H9 (cell line): Measurements from ENCODE around the gene EIF4E. TPM values are rescaled to one million over a fixed set of nuclear protein-coding genes. Genes with fewer than 3 reads are reported as not detected.
"Not testable (repeated sequence)": the region's sequence is repeated elsewhere in the genome, so short reads cannot be mapped to it uniquely, and the experiment has no call there.

ENCODE experiments used
- DNase-seq: peaks from one replicate; pipeline ENCODE4 v3.0.0-alpha.2; 2017
- H2AFZ ChIP-seq: one replicate; pipeline ENCODE4 v1.6.1; 2013; ENCODE audit warnings: mild to moderate bottlenecking, low read length, control low read depth, moderate library complexity
- H2AK5ac ChIP-seq: 2 replicates; pipeline ENCODE4 v1.6.1; 2013; ENCODE audit warnings: low read length, control low read depth, mixed read lengths; ENCODE audit not compliant: insufficient read length
- H2BK120ac ChIP-seq: one replicate; pipeline ENCODE4 v1.6.1; 2013; ENCODE audit warnings: low read depth, mild to moderate bottlenecking, low read length, control low read depth, inconsistent platforms; ENCODE audit not compliant: poor library complexity, severe bottlenecking
- H2BK12ac ChIP-seq: 2 replicates; pipeline ENCODE4 v1.6.1; 2013; ENCODE audit warnings: low read length, control low read depth, mixed read lengths, low read depth; ENCODE audit not compliant: insufficient read length
- H2BK15ac ChIP-seq: 2 replicates; pipeline ENCODE4 v1.6.1; 2013; ENCODE audit warnings: low read depth, low read length, control low read depth
- H2BK20ac ChIP-seq: one replicate; pipeline ENCODE4 v1.6.1; 2013; ENCODE audit warnings: low read depth, mild to moderate bottlenecking, low read length, control low read depth, inconsistent platforms; ENCODE audit not compliant: poor library complexity, severe bottlenecking
- H2BK5ac ChIP-seq: 2 replicates; pipeline ENCODE4 v1.6.1; 2013; ENCODE audit warnings: low read length, control low read depth, mixed read lengths; ENCODE audit not compliant: insufficient read length
- H3K14ac ChIP-seq: 2 replicates; pipeline ENCODE4 v1.6.1; 2013; ENCODE audit warnings: low read length, control low read depth; ENCODE audit not compliant: insufficient read depth
- H3K18ac ChIP-seq: 2 replicates; pipeline ENCODE4 v1.6.1; 2013; ENCODE audit warnings: low read depth, mild to moderate bottlenecking, mixed read lengths, low read length, control low read depth; ENCODE audit not compliant: insufficient read length
- H3K23ac ChIP-seq: 2 replicates; pipeline ENCODE4 v1.6.1; 2013; ENCODE audit warnings: low read length, control low read depth, mixed read lengths, low read depth; ENCODE audit not compliant: insufficient read length
- H3K23me2 ChIP-seq: 2 replicates; pipeline ENCODE4 v1.6.1; 2013; ENCODE audit warnings: low read depth, mild to moderate bottlenecking, mixed read lengths, low read length, control low read depth; ENCODE audit not compliant: insufficient read length, poor library complexity, severe bottlenecking
- H3K27ac ChIP-seq: 2 replicates; pipeline ENCODE4 v1.5.1; 2013; ENCODE audit warnings: low read length, control low read depth, mixed read lengths, low read depth; ENCODE audit not compliant: insufficient read length
- H3K27me3 ChIP-seq: 2 replicates; pipeline ENCODE4 v1.6.1; 2013; ENCODE audit warnings: low read length, control low read depth, inconsistent platforms; ENCODE audit not compliant: insufficient read depth
- H3K4ac ChIP-seq: 2 replicates; pipeline ENCODE4 v1.6.1; 2013; ENCODE audit warnings: low read depth, mild to moderate bottlenecking, control low read depth, inconsistent platforms, low read length, moderate library complexity
- H3K4me1 ChIP-seq: 2 replicates; pipeline ENCODE4 v1.6.1; 2013; ENCODE audit warnings: low read length, control low read depth, inconsistent platforms; ENCODE audit not compliant: insufficient read depth
- H3K4me2 ChIP-seq: 2 replicates; pipeline ENCODE4 v1.6.1; 2013; ENCODE audit warnings: low read length, control low read depth, mixed read lengths; ENCODE audit not compliant: insufficient read length, insufficient read depth
- H3K56ac ChIP-seq: 2 replicates; pipeline ENCODE4 v1.6.1; 2013; ENCODE audit warnings: low read depth, mild to moderate bottlenecking, mixed read lengths, low read length, control low read depth; ENCODE audit not compliant: insufficient read length
- H3K79me1 ChIP-seq: 2 replicates; pipeline ENCODE4 v1.6.1; 2013; ENCODE audit warnings: low read depth, mild to moderate bottlenecking, moderate library complexity, low read length, control low read depth, inconsistent platforms; ENCODE audit not compliant: insufficient read depth, poor library complexity, severe bottlenecking
- H3K79me2 ChIP-seq: 2 replicates; pipeline ENCODE4 v1.6.1; 2013; ENCODE audit warnings: low read length, control low read depth, inconsistent platforms; ENCODE audit not compliant: insufficient read depth
- H3K9ac ChIP-seq: 2 replicates; pipeline ENCODE4 v1.6.1; 2013; ENCODE audit warnings: low read length, control low read depth, mixed read lengths; ENCODE audit not compliant: insufficient read length; ENCODE audit errors: extremely low read depth
- H3K9me3 ChIP-seq: one replicate; pipeline ENCODE4 v1.6.1; 2013; ENCODE audit warnings: low read depth, low read length, inconsistent platforms; ENCODE audit not compliant: control insufficient read depth
- H3T11ph ChIP-seq: one replicate; pipeline ENCODE4 v1.6.1; 2013; ENCODE audit warnings: mild to moderate bottlenecking, low read length, control low read depth, inconsistent platforms
- H4K20me1 ChIP-seq: one replicate; pipeline ENCODE4 v1.6.1; 2013; ENCODE audit not compliant: control insufficient read depth, insufficient read length, insufficient read depth
- H4K5ac ChIP-seq: 2 replicates; pipeline ENCODE4 v1.6.1; 2013; ENCODE audit warnings: low read depth, mild to moderate bottlenecking, mixed read lengths, low read length, control low read depth; ENCODE audit not compliant: insufficient read length
- H4K8ac ChIP-seq: replicated peaks from 2 replicates; pipeline ENCODE4 v1.6.1; 2013; ENCODE audit warnings: low read length, control low read depth, mixed read lengths, low read depth; ENCODE audit not compliant: insufficient read length
- H4K91ac ChIP-seq: 2 replicates; pipeline ENCODE4 v1.6.1; 2013; ENCODE audit warnings: low read depth, mild to moderate bottlenecking, moderate library complexity, mixed read lengths, low read length, control low read depth; ENCODE audit not compliant: insufficient read length
- H3K27ac Mint-ChIP-seq, 3 experiments: 2 replicates in 2 of 3; 3 replicates in 1 of 3; pipeline ENCODE4 v1.8.0; 2020 to 2021; ENCODE audit warnings: mixed read lengths in 3 of 3, mild to moderate bottlenecking in 1 of 3, moderate library complexity in 1 of 3
- H3K27me3 Mint-ChIP-seq: 2 replicates; pipeline ENCODE4 v1.8.0; 2021; ENCODE audit warnings: low read depth, mild to moderate bottlenecking, moderate library complexity, mixed read lengths
- H3K36me3 Mint-ChIP-seq, 3 experiments: 2 replicates in 2 of 3; 3 replicates in 1 of 3; pipeline ENCODE4 v1.8.0; 2020 to 2021; ENCODE audit warnings: low read depth in 3 of 3, mixed read lengths in 3 of 3; ENCODE audit not compliant: insufficient read depth in 1 of 3
- H3K4me1 Mint-ChIP-seq, 2 experiments: 2 replicates each; pipeline ENCODE4 v1.8.0; 2020; ENCODE audit warnings: mixed read lengths in 2 of 2
- H3K4me3 Mint-ChIP-seq, 2 experiments: 2 replicates in 1 of 2; 3 replicates in 1 of 2; pipeline ENCODE4 v1.8.0; 2020 to 2021; ENCODE audit warnings: mild to moderate bottlenecking in 2 of 2, mixed read lengths in 2 of 2, moderate library complexity in 1 of 2
- H3K9me3 Mint-ChIP-seq, 2 experiments: 2 replicates in 1 of 2; 3 replicates in 1 of 2; pipeline ENCODE4 v1.8.0; 2020; ENCODE audit warnings: mild to moderate bottlenecking in 2 of 2, mixed read lengths in 2 of 2, moderate library complexity in 1 of 2
- WGBS: extraction: QIAGEN DNeasy Blood & Tissue Kit; methylation state at CpG from one replicate; pipeline ENCODE4 v1.1.7; 2013; ENCODE audit warnings: missing lambda C conversion rate, low lambda C conversion rate, mixed read lengths; ENCODE audit not compliant: insufficient read length; ENCODE audit errors: extremely low coverage; 5-methylcytosine and 5-hydroxymethylcytosine counted together
- total RNA-seq: library from RNA; stranded (reverse); gene quantifications from 2 replicates; pipeline ENCODE4 v1.2.1, GENCODE V29; 2021

Gene EIF4E
- total RNA-seq, 1 experiment from 2014 or later = 163 TPM

- H3K9ac ChIP-seq, H3K27me3 Mint-ChIP-seq, H3K4me1 ChIP-seq, H3K4me3 Mint-ChIP-seq, H2BK20ac ChIP-seq, H4K20me1 ChIP-seq, H3K56ac ChIP-seq, DNase-seq, H2AFZ ChIP-seq, H2BK120ac ChIP-seq, H3K4me1 Mint-ChIP-seq, H2BK5ac ChIP-seq, H3K14ac ChIP-seq, H3K27ac Mint-ChIP-seq, H2BK12ac ChIP-seq, H3K23me2 ChIP-seq, H3K79me1 ChIP-seq, H3K4me2 ChIP-seq, H3K9me3 ChIP-seq, H3K79me2 ChIP-seq, H3K4ac ChIP-seq, H4K91ac ChIP-seq, H3K23ac ChIP-seq, H4K5ac ChIP-seq, H2BK15ac ChIP-seq, H3K27me3 ChIP-seq, H4K8ac ChIP-seq, H2AK5ac ChIP-seq, H3K18ac ChIP-seq, H3T11ph ChIP-seq, H3K27ac ChIP-seq, H3K9me3 Mint-ChIP-seq: not testable (repeated sequence)
- H3K36me3 Mint-ChIP-seq = peaks cover 21 to 43% (median 36%) of the 10 kb centered on the region in 3 experiments
- WGBS = no CpG with 5 or more reads among the region's 4 CpGs
These were observed 48.0 kb downstream of the EIF4E start for GRCh38 chr4:98880884-98881283.
